Ishikawa (cell line): ENCODE results near the gene WDR62.

Experiments used
- CEBPB ChIP-seq: IDR thresholded peaks from 2 replicates; pipeline ENCODE4 v1.6.1; 2012
- CREB1 ChIP-seq: IDR thresholded peaks from 2 replicates; pipeline ENCODE4 v1.6.1; 2012; ENCODE audit warnings: low read depth
- EGR1 ChIP-seq: IDR thresholded peaks from 2 replicates; pipeline ENCODE4 v1.6.1; 2012
- EP300 ChIP-seq: IDR thresholded peaks from 2 replicates; pipeline ENCODE4 v1.6.1; 2012; ENCODE audit warnings: borderline replicate concordance
- FOXM1 ChIP-seq: IDR thresholded peaks from 2 replicates; pipeline ENCODE4 v1.6.1; 2012; ENCODE audit warnings: low read depth, borderline replicate concordance
- MAX ChIP-seq: IDR thresholded peaks from 2 replicates; pipeline ENCODE4 v1.6.1; 2012
- NFIC ChIP-seq: IDR thresholded peaks from 2 replicates; pipeline ENCODE4 v1.6.1; 2012
- RAD21 ChIP-seq: IDR thresholded peaks from 2 replicates; pipeline ENCODE4 v1.6.1; 2012; ENCODE audit warnings: low read depth
- REST ChIP-seq: IDR thresholded peaks from 2 replicates; pipeline ENCODE4 v1.6.1; 2012; ENCODE audit warnings: low read depth, mild to moderate bottlenecking
- TAF1 ChIP-seq: IDR thresholded peaks from 2 replicates; pipeline ENCODE4 v1.6.1; 2012; ENCODE audit warnings: low read depth, mild to moderate bottlenecking
- TCF12 ChIP-seq: IDR thresholded peaks from 2 replicates; pipeline ENCODE4 v1.6.1; 2012; ENCODE audit warnings: low read depth
- TEAD4 ChIP-seq: IDR thresholded peaks from 2 replicates; pipeline ENCODE4 v1.6.1; 2012
- USF1 ChIP-seq: IDR thresholded peaks from 2 replicates; pipeline ENCODE4 v1.6.1; 2012
- YY1 ChIP-seq: IDR thresholded peaks from 2 replicates; pipeline ENCODE4 v1.6.1; 2012; ENCODE audit warnings: low read depth
- ZBTB7A ChIP-seq: IDR thresholded peaks from 2 replicates; pipeline ENCODE4 v1.6.1; 2012; ENCODE audit warnings: low read depth

The WDR62 gene

GRCh38 chr19:36112678-36113077 is 58.0 kb downstream of the WDR62 start:
- no peak for TF ChIP-seq CEBPB
- TF ChIP-seq RAD21: no peak
- no peak for TF ChIP-seq TAF1
- no peak for TF ChIP-seq YY1
- TF ChIP-seq USF1: no peak
- TF ChIP-seq MAX: no peak
- no peak for TF ChIP-seq EGR1
- no peak for TF ChIP-seq ZBTB7A
- no peak for TF ChIP-seq NFIC
- no peak for TF ChIP-seq EP300
- no peak for TF ChIP-seq FOXM1
- no peak for TF ChIP-seq REST
- TF ChIP-seq CREB1: no peak
- TF ChIP-seq TCF12: no peak
- no peak for TF ChIP-seq TEAD4

GRCh38 chr19:36113425-36113824 is 58.7 kb downstream of the WDR62 start:
- no peak for TF ChIP-seq CREB1

- TF ChIP-seq RAD21 (no peak), ZBTB7A (peak; percentile 63; the same call in 1 of the 2 replicates), EP300 (no peak)
Measured at GRCh38 chr19:36113894-36114720, 59.4 kb downstream of the WDR62 start.

GRCh38 chr19:36114721-36115452 is 60.2 kb downstream of the WDR62 start, which contains the start of gene POLR2I:
POLR2I (minus strand) TSS chr19:36114875; CDS start chr19:36114856, 19 bp downstream.
- TF ChIP-seq ZBTB7A: no peak
- 0 out of 2 replicates have a peak, but pooled peaks have one; percentile 25 for TF ChIP-seq FOXM1
- TF ChIP-seq USF1: peak; percentile 89
- 0 out of 2 replicates have a peak, but pooled peaks have one; percentile 37 for TF ChIP-seq TAF1
- TF ChIP-seq MAX: peak; percentile 100
- TF ChIP-seq REST: no peak
- no peak for TF ChIP-seq CREB1
- TF ChIP-seq TCF12: no peak; the same call in 1 of the 2 replicates
- no peak for TF ChIP-seq EP300
- TF ChIP-seq CEBPB: no peak
- no peak for TF ChIP-seq RAD21
- TF ChIP-seq EGR1: no peak
- peak; percentile 79 for TF ChIP-seq YY1
- 0 out of 2 replicates have a peak, but pooled peaks have one; percentile 22 for TF ChIP-seq TEAD4
- TF ChIP-seq NFIC: 0 out of 2 replicates have a peak, but pooled peaks have one; percentile 39

- no peak for TF ChIP-seq CEBPB
- TF ChIP-seq TAF1: peak; percentile 48; the same call in 1 of the 2 replicates
- peak; percentile 81; the same call in 1 of the 2 replicates for TF ChIP-seq YY1
- TF ChIP-seq TCF12: no peak
Measured at GRCh38 chr19:36115453-36116343, 61.0 kb downstream of the WDR62 start, which contains the start of gene TBCB. TBCB (plus strand) TSS chr19:36115468; CDS start chr19:36115561, 93 bp downstream.
